GM12878 (cell line): ENCODE measurements around the gene SLX4IP. TPM values are rescaled to one million over a fixed set of nuclear protein-coding genes. Genes with fewer than 3 reads are reported as not detected.

Experiments used
- ATAC-seq: fragments of 200-7000 bp; cut with Tn5 transposase; 3 replicates; pipeline ENCODE4 v1.9.1; 2020; ENCODE audit warnings: mild to moderate bottlenecking, moderate library complexity
- BruUV-seq: library from RNA; stranded (reverse); fragments of 400-500 nt; replicated peaks from 2 replicates; lab custom pipeline; 2021; lab: Mats Ljungman, UMichigan
- CTCF ChIA-PET: fragments of 300-600 bp; sonication (Branson Sonifier 250); formaldehyde crosslinking; extraction: SDS; loops from one replicate; lab custom pipeline; 2021; ENCODE audit warnings: inconsistent platforms; lab: Yijun Ruan, JAX
- POLR2A ChIA-PET: fragments of 350-600 bp; formaldehyde crosslinking; extraction: SDS; loops from one replicate; lab custom pipeline; 2021; ENCODE audit warnings: inconsistent platforms; lab: Charles Lee
- RAD21 ChIA-PET: fragments of 300-600 bp; sonication (Branson Sonifier 250); formaldehyde crosslinking; loops from one replicate; lab custom pipeline; 2023; ENCODE audit warnings: antibody characterized with exemption; ENCODE audit not compliant: unreplicated experiment; lab: Charles Lee
- SMC1A ChIA-PET: fragments of 300-600 bp; sonication (Branson Sonifier 250); formaldehyde crosslinking; loops from one replicate; lab custom pipeline; 2023; ENCODE audit not compliant: unreplicated experiment, uncharacterized antibody; lab: Charles Lee
- DNase-seq: peaks from one replicate; pipeline ENCODE4 v3.0.0-alpha.2; 2011; ENCODE audit warnings: low read depth, low spot score
- FAIRE-seq: peaks from 3 replicates; lab custom pipeline; 2011; peaks lifted over from hg19 to GRCh38; lab: Jason Lieb, UNC
- H2AFZ ChIP-seq: 2 replicates; pipeline ENCODE4 v1.6.0; 2011; ENCODE audit warnings: low read depth, low read length, control low read depth; ENCODE audit not compliant: control insufficient read depth
- H3K27ac ChIP-seq: 2 replicates; pipeline ENCODE4 v1.5.1; 2011; ENCODE audit warnings: control low read depth; ENCODE audit not compliant: control insufficient read depth, insufficient read depth
- H3K27me3 ChIP-seq, 2 experiments: replicated peaks in 1 of 2; 2 replicates each; pipeline versions ENCODE4 v1.6.0 to v1.6.1; 2011; ENCODE audit warnings: low read length in 1 of 2; ENCODE audit not compliant: control insufficient read depth in 2 of 2, insufficient read depth in 2 of 2
- H3K36me3 ChIP-seq, 2 experiments: 2 replicates each; pipeline ENCODE4 v1.5.1; 2011; ENCODE audit warnings: low read length in 1 of 2; ENCODE audit not compliant: control insufficient read depth in 2 of 2, insufficient read depth in 2 of 2
- H3K4me1 ChIP-seq: 2 replicates; pipeline ENCODE4 v1.6.1; 2011; ENCODE audit warnings: mild to moderate bottlenecking, low read length, moderate library complexity, mixed read lengths; ENCODE audit not compliant: control insufficient read depth, insufficient read depth
- H3K4me2 ChIP-seq: 2 replicates; pipeline ENCODE4 v1.6.0; 2011; ENCODE audit warnings: control low read depth; ENCODE audit not compliant: control insufficient read depth, insufficient read depth
- H3K4me3 ChIP-seq: fragments of 200-600 bp; sonication (generic); 2 replicates; pipeline ENCODE4 v1.5.1; 2016
- H3K79me2 ChIP-seq: 2 replicates; pipeline ENCODE4 v1.6.0; 2011; ENCODE audit warnings: low read length; ENCODE audit not compliant: control insufficient read depth, insufficient read depth
- H3K9ac ChIP-seq: 2 replicates; pipeline ENCODE4 v1.8.0; 2011; ENCODE audit warnings: low read length, control low read depth, mixed read lengths; ENCODE audit not compliant: control insufficient read depth, insufficient read depth
- H3K9me3 ChIP-seq: replicated peaks from 3 replicates; pipeline ENCODE4 v1.5.1; 2011; ENCODE audit warnings: mild to moderate bottlenecking, low read length; ENCODE audit not compliant: control insufficient read depth, insufficient read depth
- H4K20me1 ChIP-seq: 2 replicates; pipeline ENCODE4 v1.6.0; 2011; ENCODE audit not compliant: control insufficient read depth, insufficient read depth
- ASH2L ChIP-seq: fragments of 300-600, 200-600 bp; sonication (generic); IDR thresholded peaks from 2 replicates; pipeline ENCODE4 v1.6.1; 2017; ENCODE audit warnings: low read depth, mild to moderate bottlenecking, borderline replicate concordance
- CBFB ChIP-seq: IDR thresholded peaks from 2 replicates; pipeline ENCODE4 v1.6.1; 2016; ENCODE audit warnings: antibody characterized with exemption, low read depth
- CREB1 ChIP-seq: IDR thresholded peaks from 2 replicates; pipeline ENCODE4 v1.6.1; 2012; ENCODE audit warnings: low read depth, mild to moderate bottlenecking, inconsistent platforms
- HCFC1 ChIP-seq: fragments of 150-350 bp; IDR thresholded peaks from 2 replicates; pipeline ENCODE4 v1.6.1; 2014; ENCODE audit warnings: low read length
- KLF5 ChIP-seq: fragments of 450-650 bp; IDR thresholded peaks from 2 replicates; pipeline ENCODE4 v1.6.1; 2014; ENCODE audit warnings: mild to moderate bottlenecking; ENCODE audit not compliant: partially characterized antibody
- MEF2B ChIP-seq: fragments of 450-650 bp; IDR thresholded peaks from 2 replicates; pipeline ENCODE4 v1.6.1; 2018; ENCODE audit warnings: mild to moderate bottlenecking, moderate library complexity; ENCODE audit not compliant: partially characterized antibody, poor library complexity, severe bottlenecking
- NFYA ChIP-seq: IDR thresholded peaks from 2 replicates; pipeline ENCODE4 v1.6.1; 2011; ENCODE audit warnings: low read depth, mild to moderate bottlenecking, low read length, improper control_type of control experiment, borderline replicate concordance
- NFYB ChIP-seq: IDR thresholded peaks from 2 replicates; pipeline ENCODE4 v1.6.1; 2011; ENCODE audit warnings: low read depth, mild to moderate bottlenecking, low read length, improper control_type of control experiment, moderate library complexity; ENCODE audit not compliant: insufficient read depth
- NRF1 ChIP-seq: conservative IDR thresholded peaks from 2 replicates; pipeline ENCODE4 v1.6.1; 2011; ENCODE audit warnings: mild to moderate bottlenecking, low read depth, low read length, improper control_type of control experiment
- SMAD1 ChIP-seq: fragments of 450-650 bp; IDR thresholded peaks from 2 replicates; pipeline ENCODE4 v1.6.1; 2018; ENCODE audit warnings: mild to moderate bottlenecking, low read depth; ENCODE audit not compliant: partially characterized antibody
- SMAD5 ChIP-seq: IDR thresholded peaks from 2 replicates; pipeline ENCODE4 v1.6.1; 2016; ENCODE audit warnings: antibody characterized with exemption, low read depth
- SREBF2 ChIP-seq: IDR thresholded peaks from 2 replicates; pipeline ENCODE4 v1.6.1; 2012; ENCODE audit warnings: mild to moderate bottlenecking, low read length
- SRF ChIP-seq, 2 experiments: IDR thresholded peaks; 2 replicates each; pipeline ENCODE4 v1.6.1; 2011; ENCODE audit warnings: low read depth in 2 of 2, low read length in 2 of 2, mild to moderate bottlenecking in 1 of 2, moderate library complexity in 1 of 2
- ZNF24 ChIP-seq: fragments of 450-650 bp; IDR thresholded peaks from 2 replicates; pipeline ENCODE4 v1.6.1; 2017; ENCODE audit warnings: antibody characterized with exemption, mild to moderate bottlenecking
- ZNF274 ChIP-seq: IDR thresholded peaks from one replicate; pipeline ENCODE4 v1.8.0; 2011; ENCODE audit not compliant: insufficient read length, insufficient read depth
- WGBS: methylation state at CpG from one replicate; pipeline ENCODE4 v1.1.6; 2016; ENCODE audit warnings: low lambda C conversion rate; ENCODE audit not compliant: insufficient replicate concordance, insufficient coverage; ENCODE audit errors: missing lambda C conversion rate; 5-methylcytosine and 5-hydroxymethylcytosine counted together
- in situ Hi-C: fragments of 300-500 bp; cut with MboI; formaldehyde crosslinking; loops from 9 replicates; pipeline ENCODE4 v1.14.3; 2018; ENCODE audit warnings: mixed read lengths
- intact Hi-C: fragments of 100-400 bp; cut with micrococcal nuclease; formaldehyde crosslinking; loops from one replicate; pipeline ENCODE4 v1.14.2; 2022; ENCODE audit not compliant: unreplicated experiment
- polyA plus RNA-seq, 11 experiments: library from polyadenylated mRNA; depleted of rRNA in 4 of 11; unstranded in 6 of 11; stranded (reverse) in 5 of 11; fragments of >200 nt; fragmentation: Nextera tagmentation in 4 of 11; fragmentation: Illumina TruSeq in 1 of 11; extraction: Ambion mirVana in 4 of 11; extraction: Trizol in 1 of 11; gene quantifications; 1 replicate in 1 of 11; 2 replicates in 10 of 11; pipeline versions ENCODE4 v1.2.1 to v1.2.3, GENCODE V29; 2011 to 2016; ENCODE audit warnings: inconsistent platforms in 2 of 11, missing spikeins in 2 of 11, low read depth in 1 of 11
- total RNA-seq, 4 experiments: library from RNA; depleted of rRNA in 3 of 4; stranded (reverse); fragments of >200 nt in 3 of 4; fragmentation: Illumina TruSeq in 1 of 4; extraction: Trizol in 1 of 4; gene quantifications; 2 replicates each; pipeline versions ENCODE4 v1.2.1 to v1.2.3, GENCODE V29; 2013 to 2021
- TF ChIP-seq, protein P1 (sequence below): fragments of 450-650 bp; conservative IDR thresholded peaks from 2 replicates; pipeline ENCODE4 v1.6.1; 2017; ENCODE audit warnings: mild to moderate bottlenecking, moderate library complexity

The SLX4IP gene
- total and polyA plus RNA-seq, 10 of the 15 experiments (the other 5 are each of a cell fraction or from before 2014, with no cell fraction given) = 2.2 to 11.0 (median 6.3) TPM

- Histone ChIP-seq H2AFZ (no peak overlapping the region), H3K79me2 (no peaks in the 10 kb centered on the region), H3K9me3 (no peaks in the 10 kb centered on the region), H3K36me3 (peaks cover 7 to 13% of the 10 kb centered on the region in 2 experiments; a peak in 3 of 4 replicates), H4K20me1 (no peaks in the 10 kb centered on the region), H3K27me3 (no peaks in the 10 kb centered on the region), H3K4me2 (no peak overlapping the region), H3K4me1 (peaks cover 14% of the 10 kb centered on the region), H3K9ac (no peak overlapping the region), H3K27ac (no peak overlapping the region), H3K4me3 (no peak overlapping the region)
- no peak for FAIRE-seq
- intact Hi-C loops (loop anchor here (10.0 kb wide), 1 partner anchor 667 kb away; no protein-coding TSS in a partner anchor), in situ Hi-C loops (no loop called here)
- ChIA-PET RAD21 (no interaction called here), SMC1A (no interaction called here), CTCF (interaction anchor here (1.6 kb wide), 1 partner anchor 14 kb away, joined by 5 read pairs; no protein-coding TSS in a partner anchor), POLR2A (no interaction called here)
- no peak for DNase-seq
- 93% methylated on average over 7 of the region's 7 CpGs for WGBS
- no peak for TF ChIP-seq SRF (IDR thresholded peaks at IDR 0.05; ENCODE audit: low read depth in 2 of 2, low read length in 2 of 2)
- TF ChIP-seq CREB1 = no peak
- TF ChIP-seq SMAD1 = no peak
- TF ChIP-seq ZNF274 = no peak
- TF ChIP-seq NRF1 = no peak
- TF ChIP-seq NFYA = no peak
- BruUV-seq = no TSS peak
- ATAC-seq = no peak
Observed at GRCh38 chr20:10641893-10642292, 206.8 kb downstream of the SLX4IP start.

- intact Hi-C loops = loop anchor here (10.0 kb wide), 1 partner anchor 668 kb away; no protein-coding TSS in a partner anchor
- Histone ChIP-seq H3K36me3 (peaks cover 7 to 12% of the 10 kb centered on the region in 2 experiments; a peak in 3 of 4 replicates), H3K4me3 (no peak overlapping the region), H3K4me2 (no peak overlapping the region), H3K9me3 (no peaks in the 10 kb centered on the region), H2AFZ (no peak overlapping the region), H3K4me1 (peaks cover 14% of the 10 kb centered on the region), H3K27ac (no peak overlapping the region), H3K79me2 (no peaks in the 10 kb centered on the region), H3K27me3 (no peaks in the 10 kb centered on the region), H3K9ac (no peak overlapping the region), H4K20me1 (no peaks in the 10 kb centered on the region)
- CTCF ChIA-PET = no interaction called here
- DNase-seq = no peak
- in situ Hi-C loops = no loop called here
- SMC1A ChIA-PET = no interaction called here
- no TSS peak for BruUV-seq
- FAIRE-seq = no peak
- ATAC-seq = no peak
- RAD21 ChIA-PET = no interaction called here
- POLR2A ChIA-PET = no interaction called here
- 44% methylated on average over 4 of the region's 4 CpGs for WGBS
- no peak for TF ChIP-seq ASH2L
- no peak for TF ChIP-seq ZNF24
- TF ChIP-seq HCFC1 = no peak
- TF ChIP-seq, protein P1, sequence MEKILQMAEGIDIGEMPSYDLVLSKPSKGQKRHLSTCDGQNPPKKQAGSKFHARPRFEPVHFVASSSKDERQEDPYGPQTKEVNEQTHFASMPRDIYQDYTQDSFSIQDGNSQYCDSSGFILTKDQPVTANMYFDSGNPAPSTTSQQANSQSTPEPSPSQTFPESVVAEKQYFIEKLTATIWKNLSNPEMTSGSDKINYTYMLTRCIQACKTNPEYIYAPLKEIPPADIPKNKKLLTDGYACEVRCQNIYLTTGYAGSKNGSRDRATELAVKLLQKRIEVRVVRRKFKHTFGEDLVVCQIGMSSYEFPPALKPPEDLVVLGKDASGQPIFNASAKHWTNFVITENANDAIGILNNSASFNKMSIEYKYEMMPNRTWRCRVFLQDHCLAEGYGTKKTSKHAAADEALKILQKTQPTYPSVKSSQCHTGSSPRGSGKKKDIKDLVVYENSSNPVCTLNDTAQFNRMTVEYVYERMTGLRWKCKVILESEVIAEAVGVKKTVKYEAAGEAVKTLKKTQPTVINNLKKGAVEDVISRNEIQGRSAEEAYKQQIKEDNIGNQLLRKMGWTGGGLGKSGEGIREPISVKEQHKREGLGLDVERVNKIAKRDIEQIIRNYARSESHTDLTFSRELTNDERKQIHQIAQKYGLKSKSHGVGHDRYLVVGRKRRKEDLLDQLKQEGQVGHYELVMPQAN = no peak
- no peak for TF ChIP-seq NFYB
- no peak for TF ChIP-seq MEF2B
- TF ChIP-seq SMAD5 = no peak
- no peak for TF ChIP-seq KLF5
- no peak for TF ChIP-seq SREBF2
- TF ChIP-seq CBFB = no peak
Observed at GRCh38 chr20:10642856-10643559, 207.9 kb downstream of the SLX4IP start.
